A673 (cell line): ENCODE measurements around the gene SGMS1.

Experiments
- EZH2 ChIP-seq: fragments of 200-600 bp; sonication (generic); IDR thresholded peaks from 2 replicates; pipeline ENCODE4 v1.6.1; 2017; ENCODE audit warnings: borderline replicate concordance, low read depth, mild to moderate bottlenecking, mixed read lengths, antibody characterized with exemption, low read length; ENCODE audit not compliant: poor library complexity, severe bottlenecking
- TF ChIP-seq, protein P1 (sequence below): fragments of 300-800, 200-600 bp; sonication (generic); conservative IDR thresholded peaks from 2 replicates; pipeline ENCODE4 v1.5.1; 2017; ENCODE audit warnings: low read depth, mild to moderate bottlenecking, antibody characterized with exemption, low read length, moderate library complexity, mixed read lengths

DNA sequence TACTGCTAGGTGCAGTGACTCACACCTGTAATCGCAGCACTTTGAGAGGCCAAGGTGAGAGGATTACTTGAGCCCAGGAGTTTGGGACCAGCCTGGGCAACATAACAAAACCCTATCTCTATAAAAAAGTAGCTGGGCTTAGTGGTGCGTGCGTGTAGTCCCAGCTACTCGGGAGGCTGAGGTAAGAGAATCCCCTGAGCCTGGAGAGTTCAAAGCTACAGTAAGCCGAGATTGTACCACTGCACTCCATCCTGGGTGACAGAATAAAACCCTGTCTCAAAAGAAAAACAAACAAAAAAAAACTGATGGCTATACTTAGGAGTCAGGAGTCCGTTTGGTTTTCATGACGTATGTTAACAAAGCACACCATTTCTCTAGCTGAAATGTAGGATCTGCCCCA lies 2.9 kb downstream of the SGMS1 start:
- TF ChIP-seq, protein P1, sequence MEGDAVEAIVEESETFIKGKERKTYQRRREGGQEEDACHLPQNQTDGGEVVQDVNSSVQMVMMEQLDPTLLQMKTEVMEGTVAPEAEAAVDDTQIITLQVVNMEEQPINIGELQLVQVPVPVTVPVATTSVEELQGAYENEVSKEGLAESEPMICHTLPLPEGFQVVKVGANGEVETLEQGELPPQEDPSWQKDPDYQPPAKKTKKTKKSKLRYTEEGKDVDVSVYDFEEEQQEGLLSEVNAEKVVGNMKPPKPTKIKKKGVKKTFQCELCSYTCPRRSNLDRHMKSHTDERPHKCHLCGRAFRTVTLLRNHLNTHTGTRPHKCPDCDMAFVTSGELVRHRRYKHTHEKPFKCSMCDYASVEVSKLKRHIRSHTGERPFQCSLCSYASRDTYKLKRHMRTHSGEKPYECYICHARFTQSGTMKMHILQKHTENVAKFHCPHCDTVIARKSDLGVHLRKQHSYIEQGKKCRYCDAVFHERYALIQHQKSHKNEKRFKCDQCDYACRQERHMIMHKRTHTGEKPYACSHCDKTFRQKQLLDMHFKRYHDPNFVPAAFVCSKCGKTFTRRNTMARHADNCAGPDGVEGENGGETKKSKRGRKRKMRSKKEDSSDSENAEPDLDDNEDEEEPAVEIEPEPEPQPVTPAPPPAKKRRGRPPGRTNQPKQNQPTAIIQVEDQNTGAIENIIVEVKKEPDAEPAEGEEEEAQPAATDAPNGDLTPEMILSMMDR = no peak
- no peak for TF ChIP-seq EZH2
